Liver (tissue), 9 donors: ENCODE measurements around the gene TRIM32. TPM values are rescaled to one million over a fixed set of nuclear protein-coding genes. Genes with fewer than 3 reads are reported as not detected.

ENCODE experiments used
- DNase-seq: peaks from one replicate; pipeline ENCODE4 v3.0.0-alpha.2; 2017; ENCODE audit warnings: low spot score
- H3K27ac ChIP-seq, 2 donors: one replicate each; pipeline ENCODE4 v1.7.0; 2013; ENCODE audit warnings: inconsistent platforms in 2 of 2, low read length in 2 of 2, control low read depth in 1 of 2, low read depth in 1 of 2, mild to moderate bottlenecking in 1 of 2
- H3K27me3 ChIP-seq, 4 donors: one replicate each; pipeline versions ENCODE4 v1.6.1 to v1.7.0; 2013; ENCODE audit warnings: low read length in 3 of 4, inconsistent platforms in 1 of 4, mild to moderate bottlenecking in 1 of 4, moderate library complexity in 1 of 4; ENCODE audit not compliant: control insufficient read depth in 4 of 4, insufficient read depth in 4 of 4
- H3K36me3 ChIP-seq, 4 donors: one replicate each; pipeline versions ENCODE4 v1.6.1 to v1.7.0; 2013; ENCODE audit warnings: low read length in 3 of 4, mild to moderate bottlenecking in 3 of 4, low read depth in 1 of 4, moderate library complexity in 1 of 4; ENCODE audit not compliant: control insufficient read depth in 4 of 4, insufficient read depth in 3 of 4
- H3K4me1 ChIP-seq, 4 donors: one replicate each; pipeline versions ENCODE4 v1.6.1 to v1.7.0; 2013; ENCODE audit warnings: low read length in 3 of 4, mild to moderate bottlenecking in 3 of 4, moderate library complexity in 1 of 4; ENCODE audit not compliant: control insufficient read depth in 4 of 4, insufficient read depth in 4 of 4
- H3K4me3 ChIP-seq, 3 donors: one replicate each; pipeline versions ENCODE4 v1.6.1 to v1.7.0; 2013; ENCODE audit warnings: low read length in 3 of 3, control low read depth in 1 of 3, low read depth in 1 of 3, mild to moderate bottlenecking in 1 of 3
- H3K9ac ChIP-seq, 2 donors: one replicate each; pipeline ENCODE4 v1.7.0; 2013; ENCODE audit warnings: low read length in 2 of 2, mild to moderate bottlenecking in 2 of 2, moderate library complexity in 2 of 2, control low read depth in 1 of 2, low read depth in 1 of 2
- H3K9me3 ChIP-seq, 4 donors: one replicate each; pipeline versions ENCODE4 v1.6.1 to v1.7.0; 2013; ENCODE audit warnings: low read length in 3 of 4; ENCODE audit not compliant: control insufficient read depth in 4 of 4
- EGR1 ChIP-seq, 2 donors: IDR thresholded peaks; 2 replicates each; pipeline ENCODE4 v1.6.1; 2016 to 2018; ENCODE audit warnings: antibody characterized with exemption in 2 of 2, low read depth in 2 of 2
- FOXA1 ChIP-seq: IDR thresholded peaks from 2 replicates; pipeline ENCODE4 v1.6.1; 2016; ENCODE audit warnings: antibody characterized with exemption
- JUND ChIP-seq, 2 donors: IDR thresholded peaks; 2 replicates each; pipeline ENCODE4 v1.6.1; 2016; ENCODE audit warnings: antibody characterized with exemption in 2 of 2
- RAD21 ChIP-seq, 2 donors: IDR thresholded peaks; 2 replicates each; pipeline ENCODE4 v1.6.1; 2016; ENCODE audit warnings: antibody characterized with exemption in 2 of 2, mild to moderate bottlenecking in 2 of 2
- RXRA ChIP-seq, 2 donors: IDR thresholded peaks; 2 replicates each; pipeline ENCODE4 v1.6.1; 2017 to 2018; ENCODE audit warnings: antibody characterized with exemption in 2 of 2, mild to moderate bottlenecking in 1 of 2
- TAF1 ChIP-seq: conservative IDR thresholded peaks from 2 replicates; pipeline ENCODE4 v1.6.1; 2016; ENCODE audit warnings: antibody characterized with exemption, mild to moderate bottlenecking
- WGBS: extraction: QIAGEN DNeasy Blood & Tissue Kit; methylation state at CpG from one replicate; pipeline ENCODE4 v1.1.7; 2013; 5-methylcytosine and 5-hydroxymethylcytosine counted together
- polyA plus RNA-seq, 2 donors: library from polyadenylated mRNA; stranded (reverse) in 1 of 2; unstranded in 1 of 2; fragments of 200-250 nt in 1 of 2; fragments of >200 nt in 1 of 2; fragmentation: Nextera tagmentation in 1 of 2; extraction: Ambion mirVana in 1 of 2; gene quantifications; one replicate each; pipeline versions ENCODE4 v1.2.1 to v1.2.3, GENCODE V29; 2013 to 2015
- total RNA-seq, 2 donors: library from RNA; depleted of rRNA; stranded (reverse); fragments of >200 nt; gene quantifications; one replicate each; pipeline ENCODE4 v1.2.3, GENCODE V29; 2014
- TF ChIP-seq, protein P1 (sequence below): fragments of 150-350 bp; IDR thresholded peaks from 2 replicates; pipeline ENCODE4 v1.5.1; 2017; ENCODE audit warnings: improper control_type of control experiment, low read depth, low read length; ENCODE audit not compliant: missing input control
- TF ChIP-seq, protein P2 (sequence below): IDR thresholded peaks from 2 replicates; pipeline ENCODE4 v1.6.1; 2016; ENCODE audit warnings: antibody characterized with exemption
- TF ChIP-seq, protein P3 (sequence below): IDR thresholded peaks from 2 replicates; pipeline ENCODE4 v1.6.1; 2016; ENCODE audit warnings: antibody characterized with exemption
- TF ChIP-seq, protein P4 (sequence below): IDR thresholded peaks from 2 replicates; pipeline ENCODE4 v1.6.1; 2016; ENCODE audit warnings: antibody characterized with exemption, mild to moderate bottlenecking
- donor health status: healthy.
- donor health status: healthy.
- donor health status: healthy.
- donor health status: healthy.
- donor health status: healthy.

Gene TRIM32
- total and polyA plus RNA-seq, 4 donors = 3.0 to 5.9 (median 3.5) TPM

DNA sequence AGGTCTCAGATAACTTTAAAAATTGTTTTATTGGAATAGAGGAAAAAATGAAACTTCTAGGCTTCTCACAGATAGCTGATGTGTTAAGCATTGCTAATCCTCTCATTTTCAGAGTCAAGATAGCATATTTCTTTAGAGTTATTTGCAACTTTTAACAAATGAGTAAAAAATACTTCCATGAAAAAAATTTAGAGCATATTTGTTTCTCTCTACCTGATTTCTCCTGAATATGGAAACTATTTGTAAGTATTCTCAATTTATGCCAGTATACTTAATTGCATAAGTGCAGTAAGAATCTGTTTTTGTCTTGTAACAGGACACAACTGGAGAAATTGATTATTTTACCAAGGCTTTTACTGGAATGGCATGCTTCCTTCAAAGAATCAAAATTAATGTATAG is 3.6 kb upstream of the TRIM32 start (continued):
- TF ChIP-seq, protein P1, sequence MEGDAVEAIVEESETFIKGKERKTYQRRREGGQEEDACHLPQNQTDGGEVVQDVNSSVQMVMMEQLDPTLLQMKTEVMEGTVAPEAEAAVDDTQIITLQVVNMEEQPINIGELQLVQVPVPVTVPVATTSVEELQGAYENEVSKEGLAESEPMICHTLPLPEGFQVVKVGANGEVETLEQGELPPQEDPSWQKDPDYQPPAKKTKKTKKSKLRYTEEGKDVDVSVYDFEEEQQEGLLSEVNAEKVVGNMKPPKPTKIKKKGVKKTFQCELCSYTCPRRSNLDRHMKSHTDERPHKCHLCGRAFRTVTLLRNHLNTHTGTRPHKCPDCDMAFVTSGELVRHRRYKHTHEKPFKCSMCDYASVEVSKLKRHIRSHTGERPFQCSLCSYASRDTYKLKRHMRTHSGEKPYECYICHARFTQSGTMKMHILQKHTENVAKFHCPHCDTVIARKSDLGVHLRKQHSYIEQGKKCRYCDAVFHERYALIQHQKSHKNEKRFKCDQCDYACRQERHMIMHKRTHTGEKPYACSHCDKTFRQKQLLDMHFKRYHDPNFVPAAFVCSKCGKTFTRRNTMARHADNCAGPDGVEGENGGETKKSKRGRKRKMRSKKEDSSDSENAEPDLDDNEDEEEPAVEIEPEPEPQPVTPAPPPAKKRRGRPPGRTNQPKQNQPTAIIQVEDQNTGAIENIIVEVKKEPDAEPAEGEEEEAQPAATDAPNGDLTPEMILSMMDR = no peak
- TF ChIP-seq, protein P2, sequence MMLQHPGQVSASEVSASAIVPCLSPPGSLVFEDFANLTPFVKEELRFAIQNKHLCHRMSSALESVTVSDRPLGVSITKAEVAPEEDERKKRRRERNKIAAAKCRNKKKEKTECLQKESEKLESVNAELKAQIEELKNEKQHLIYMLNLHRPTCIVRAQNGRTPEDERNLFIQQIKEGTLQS = no peak
- TF ChIP-seq EGR1 (IDR thresholded peaks at IDR 0.05; ENCODE audit: low read depth in 2 of 2) (no peak), RAD21 (IDR thresholded peaks at IDR 0.05) (no peak)
- TF ChIP-seq, protein P3, sequence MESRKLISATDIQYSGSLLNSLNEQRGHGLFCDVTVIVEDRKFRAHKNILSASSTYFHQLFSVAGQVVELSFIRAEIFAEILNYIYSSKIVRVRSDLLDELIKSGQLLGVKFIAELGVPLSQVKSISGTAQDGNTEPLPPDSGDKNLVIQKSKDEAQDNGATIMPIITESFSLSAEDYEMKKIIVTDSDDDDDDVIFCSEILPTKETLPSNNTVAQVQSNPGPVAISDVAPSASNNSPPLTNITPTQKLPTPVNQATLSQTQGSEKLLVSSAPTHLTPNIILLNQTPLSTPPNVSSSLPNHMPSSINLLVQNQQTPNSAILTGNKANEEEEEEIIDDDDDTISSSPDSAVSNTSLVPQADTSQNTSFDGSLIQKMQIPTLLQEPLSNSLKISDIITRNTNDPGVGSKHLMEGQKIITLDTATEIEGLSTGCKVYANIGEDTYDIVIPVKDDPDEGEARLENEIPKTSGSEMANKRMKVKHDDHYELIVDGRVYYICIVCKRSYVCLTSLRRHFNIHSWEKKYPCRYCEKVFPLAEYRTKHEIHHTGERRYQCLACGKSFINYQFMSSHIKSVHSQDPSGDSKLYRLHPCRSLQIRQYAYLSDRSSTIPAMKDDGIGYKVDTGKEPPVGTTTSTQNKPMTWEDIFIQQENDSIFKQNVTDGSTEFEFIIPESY = no peak

DNA sequence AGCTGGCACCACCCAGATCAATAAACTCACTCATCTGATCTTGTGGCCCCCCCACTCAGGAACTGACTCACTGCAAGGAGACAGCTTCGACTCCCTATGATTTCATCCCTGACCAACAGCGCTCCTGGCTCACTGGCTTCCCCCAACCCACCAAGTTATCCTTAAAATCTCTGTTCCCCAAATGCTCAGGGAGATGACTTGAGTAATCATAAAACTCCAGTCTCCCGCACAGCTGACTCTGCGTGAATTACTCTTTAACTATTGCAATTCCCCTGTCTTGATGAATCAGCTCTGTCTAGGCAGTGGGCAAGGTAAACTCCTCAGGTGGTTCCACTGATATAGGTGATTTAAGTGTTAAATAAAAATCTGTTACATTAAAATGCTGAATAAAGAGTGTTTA is 1.9 kb upstream of the TRIM32 start:
- Histone ChIP-seq H3K4me3 (no peak overlapping the region), H3K27ac (no peak overlapping the region), H3K9ac (no peak overlapping the region), H3K4me1 (peaks cover 6 to 28% (median 20%) of the 10 kb centered on the region in 4 donors), H3K9me3 (no peaks in the 10 kb centered on the region), H3K27me3 (no peaks in the 10 kb centered on the region), H3K36me3 (no peaks in the 10 kb centered on the region)
- WGBS = 92% methylated on average over 4 of the region's 4 CpGs
- TF ChIP-seq, protein P2 = no peak
- no peak for TF ChIP-seq FOXA1
- TF ChIP-seq, protein P1 = no peak
- TF ChIP-seq TAF1 = no peak
- TF ChIP-seq, protein P4, sequence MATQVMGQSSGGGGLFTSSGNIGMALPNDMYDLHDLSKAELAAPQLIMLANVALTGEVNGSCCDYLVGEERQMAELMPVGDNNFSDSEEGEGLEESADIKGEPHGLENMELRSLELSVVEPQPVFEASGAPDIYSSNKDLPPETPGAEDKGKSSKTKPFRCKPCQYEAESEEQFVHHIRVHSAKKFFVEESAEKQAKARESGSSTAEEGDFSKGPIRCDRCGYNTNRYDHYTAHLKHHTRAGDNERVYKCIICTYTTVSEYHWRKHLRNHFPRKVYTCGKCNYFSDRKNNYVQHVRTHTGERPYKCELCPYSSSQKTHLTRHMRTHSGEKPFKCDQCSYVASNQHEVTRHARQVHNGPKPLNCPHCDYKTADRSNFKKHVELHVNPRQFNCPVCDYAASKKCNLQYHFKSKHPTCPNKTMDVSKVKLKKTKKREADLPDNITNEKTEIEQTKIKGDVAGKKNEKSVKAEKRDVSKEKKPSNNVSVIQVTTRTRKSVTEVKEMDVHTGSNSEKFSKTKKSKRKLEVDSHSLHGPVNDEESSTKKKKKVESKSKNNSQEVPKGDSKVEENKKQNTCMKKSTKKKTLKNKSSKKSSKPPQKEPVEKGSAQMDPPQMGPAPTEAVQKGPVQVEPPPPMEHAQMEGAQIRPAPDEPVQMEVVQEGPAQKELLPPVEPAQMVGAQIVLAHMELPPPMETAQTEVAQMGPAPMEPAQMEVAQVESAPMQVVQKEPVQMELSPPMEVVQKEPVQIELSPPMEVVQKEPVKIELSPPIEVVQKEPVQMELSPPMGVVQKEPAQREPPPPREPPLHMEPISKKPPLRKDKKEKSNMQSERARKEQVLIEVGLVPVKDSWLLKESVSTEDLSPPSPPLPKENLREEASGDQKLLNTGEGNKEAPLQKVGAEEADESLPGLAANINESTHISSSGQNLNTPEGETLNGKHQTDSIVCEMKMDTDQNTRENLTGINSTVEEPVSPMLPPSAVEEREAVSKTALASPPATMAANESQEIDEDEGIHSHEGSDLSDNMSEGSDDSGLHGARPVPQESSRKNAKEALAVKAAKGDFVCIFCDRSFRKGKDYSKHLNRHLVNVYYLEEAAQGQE = no peak
- TF ChIP-seq JUND (IDR thresholded peaks at IDR 0.05) = no peak
- no peak for TF ChIP-seq RXRA (IDR thresholded peaks at IDR 0.05)
- no peak for DNase-seq
